ENCODE results near the gene C8G. TPM values are rescaled to one million over a fixed set of nuclear protein-coding genes. Genes with fewer than 3 reads are reported as not detected.

C8G gene
- total and polyA plus RNA-seq, 2 of the 13 experiments (the other 11 are each of a cell fraction or from before 2014, with no cell fraction given): 4.9 to 12.8 TPM

DNA sequence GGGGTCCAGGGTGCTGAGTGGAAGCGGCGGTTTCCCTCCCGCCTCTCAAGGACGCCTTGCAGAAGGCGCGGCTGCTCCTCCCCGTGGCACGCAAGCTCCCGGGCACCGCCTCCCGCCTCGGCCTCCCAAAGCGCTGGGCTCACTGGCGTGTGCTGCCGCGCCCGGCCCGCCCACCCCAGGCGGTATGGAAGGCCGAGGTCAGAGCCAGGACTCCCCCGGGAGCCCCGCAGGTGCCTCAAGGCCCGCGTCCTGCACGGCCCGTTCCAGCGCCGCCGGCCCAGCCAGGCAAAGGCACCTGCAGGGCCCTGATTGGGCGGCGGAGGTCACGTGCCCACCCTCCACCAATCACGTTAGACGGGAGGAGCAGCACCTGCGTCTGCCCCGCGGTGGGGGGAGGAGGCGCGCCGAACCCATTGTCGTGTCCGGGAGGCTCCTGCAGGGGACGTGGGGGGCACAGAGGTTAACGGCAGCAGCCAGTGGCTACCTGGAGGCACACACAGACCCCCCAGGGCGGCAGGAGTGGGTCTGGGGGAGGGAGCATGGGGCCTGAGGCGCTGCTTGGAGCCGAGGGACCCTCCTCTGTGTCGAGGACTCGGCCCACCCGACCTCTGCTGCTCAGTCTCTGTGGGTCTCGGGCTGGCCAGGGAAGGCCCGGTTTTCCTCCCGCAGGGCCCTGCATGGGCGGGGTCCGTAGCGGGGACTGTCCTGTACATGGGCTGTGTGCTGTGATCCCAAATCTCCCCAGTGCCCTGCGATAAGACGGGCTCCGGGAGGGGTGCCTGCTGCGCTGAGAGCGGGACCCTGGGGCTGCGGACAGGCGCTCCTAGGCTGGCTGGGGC is 5.0 kb downstream of the C8G start (continued):
- TF ChIP-seq, protein P1, sequence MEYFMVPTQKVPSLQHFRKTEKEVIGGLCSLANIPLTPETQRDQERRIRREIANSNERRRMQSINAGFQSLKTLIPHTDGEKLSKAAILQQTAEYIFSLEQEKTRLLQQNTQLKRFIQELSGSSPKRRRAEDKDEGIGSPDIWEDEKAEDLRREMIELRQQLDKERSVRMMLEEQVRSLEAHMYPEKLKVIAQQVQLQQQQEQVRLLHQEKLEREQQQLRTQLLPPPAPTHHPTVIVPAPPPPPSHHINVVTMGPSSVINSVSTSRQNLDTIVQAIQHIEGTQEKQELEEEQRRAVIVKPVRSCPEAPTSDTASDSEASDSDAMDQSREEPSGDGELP (IDR thresholded peaks at IDR 0.05; ENCODE audit: borderline replicate concordance, low read depth): no peak
- TF ChIP-seq ZNF563 (CRISPR knock-in tag; IDR thresholded peaks at IDR 0.05): peak; percentile 71; the same call in 1 of the 2 replicates
- TF ChIP-seq, protein P2, sequence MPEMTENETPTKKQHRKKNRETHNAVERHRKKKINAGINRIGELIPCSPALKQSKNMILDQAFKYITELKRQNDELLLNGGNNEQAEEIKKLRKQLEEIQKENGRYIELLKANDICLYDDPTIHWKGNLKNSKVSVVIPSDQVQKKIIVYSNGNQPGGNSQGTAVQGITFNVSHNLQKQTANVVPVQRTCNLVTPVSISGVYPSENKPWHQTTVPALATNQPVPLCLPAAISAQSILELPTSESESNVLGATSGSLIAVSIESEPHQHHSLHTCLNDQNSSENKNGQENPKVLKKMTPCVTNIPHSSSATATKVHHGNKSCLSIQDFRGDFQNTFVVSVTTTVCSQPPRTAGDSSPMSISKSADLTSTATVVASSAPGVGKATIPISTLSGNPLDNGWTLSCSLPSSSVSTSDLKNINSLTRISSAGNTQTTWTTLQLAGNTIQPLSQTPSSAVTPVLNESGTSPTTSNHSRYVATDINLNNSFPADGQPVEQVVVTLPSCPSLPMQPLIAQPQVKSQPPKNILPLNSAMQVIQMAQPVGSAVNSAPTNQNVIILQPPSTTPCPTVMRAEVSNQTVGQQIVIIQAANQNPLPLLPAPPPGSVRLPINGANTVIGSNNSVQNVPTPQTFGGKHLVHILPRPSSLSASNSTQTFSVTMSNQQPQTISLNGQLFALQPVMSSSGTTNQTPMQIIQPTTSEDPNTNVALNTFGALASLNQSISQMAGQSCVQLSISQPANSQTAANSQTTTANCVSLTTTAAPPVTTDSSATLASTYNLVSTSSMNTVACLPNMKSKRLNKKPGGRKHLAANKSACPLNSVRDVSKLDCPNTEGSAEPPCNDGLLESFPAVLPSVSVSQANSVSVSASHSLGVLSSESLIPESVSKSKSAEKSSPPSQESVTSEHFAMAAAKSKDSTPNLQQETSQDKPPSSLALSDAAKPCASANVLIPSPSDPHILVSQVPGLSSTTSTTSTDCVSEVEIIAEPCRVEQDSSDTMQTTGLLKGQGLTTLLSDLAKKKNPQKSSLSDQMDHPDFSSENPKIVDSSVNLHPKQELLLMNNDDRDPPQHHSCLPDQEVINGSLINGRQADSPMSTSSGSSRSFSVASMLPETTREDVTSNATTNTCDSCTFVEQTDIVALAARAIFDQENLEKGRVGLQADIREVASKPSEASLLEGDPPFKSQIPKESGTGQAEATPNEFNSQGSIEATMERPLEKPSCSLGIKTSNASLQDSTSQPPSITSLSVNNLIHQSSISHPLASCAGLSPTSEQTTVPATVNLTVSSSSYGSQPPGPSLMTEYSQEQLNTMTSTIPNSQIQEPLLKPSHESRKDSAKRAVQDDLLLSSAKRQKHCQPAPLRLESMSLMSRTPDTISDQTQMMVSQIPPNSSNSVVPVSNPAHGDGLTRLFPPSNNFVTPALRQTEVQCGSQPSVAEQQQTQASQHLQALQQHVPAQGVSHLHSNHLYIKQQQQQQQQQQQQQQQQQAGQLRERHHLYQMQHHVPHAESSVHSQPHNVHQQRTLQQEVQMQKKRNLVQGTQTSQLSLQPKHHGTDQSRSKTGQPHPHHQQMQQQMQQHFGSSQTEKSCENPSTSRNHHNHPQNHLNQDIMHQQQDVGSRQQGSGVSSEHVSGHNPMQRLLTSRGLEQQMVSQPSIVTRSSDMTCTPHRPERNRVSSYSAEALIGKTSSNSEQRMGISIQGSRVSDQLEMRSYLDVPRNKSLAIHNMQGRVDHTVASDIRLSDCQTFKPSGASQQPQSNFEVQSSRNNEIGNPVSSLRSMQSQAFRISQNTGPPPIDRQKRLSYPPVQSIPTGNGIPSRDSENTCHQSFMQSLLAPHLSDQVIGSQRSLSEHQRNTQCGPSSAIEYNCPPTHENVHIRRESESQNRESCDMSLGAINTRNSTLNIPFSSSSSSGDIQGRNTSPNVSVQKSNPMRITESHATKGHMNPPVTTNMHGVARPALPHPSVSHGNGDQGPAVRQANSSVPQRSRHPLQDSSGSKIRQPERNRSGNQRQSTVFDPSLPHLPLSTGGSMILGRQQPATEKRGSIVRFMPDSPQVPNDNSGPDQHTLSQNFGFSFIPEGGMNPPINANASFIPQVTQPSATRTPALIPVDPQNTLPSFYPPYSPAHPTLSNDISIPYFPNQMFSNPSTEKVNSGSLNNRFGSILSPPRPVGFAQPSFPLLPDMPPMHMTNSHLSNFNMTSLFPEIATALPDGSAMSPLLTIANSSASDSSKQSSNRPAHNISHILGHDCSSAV (CRISPR knock-in tag; IDR thresholded peaks at IDR 0.05; ENCODE audit: borderline replicate concordance): no peak
- no peak for TF ChIP-seq FLYWCH1 (CRISPR knock-in tag; IDR thresholded peaks at IDR 0.05)
- no peak for TF ChIP-seq ZNF30 (CRISPR knock-in tag; IDR thresholded peaks at IDR 0.05)
- TF ChIP-seq PHF8 (CRISPR knock-in tag; IDR thresholded peaks at IDR 0.05): peak; percentile 81
- peak; percentile 33 for TF ChIP-seq IKZF4 (CRISPR knock-in tag; IDR thresholded peaks at IDR 0.05; ENCODE audit: borderline replicate concordance, low read depth, not compliant biosample characterization)
- no peak for TF ChIP-seq MBNL3 (CRISPR knock-in tag; conservative IDR thresholded peaks at IDR 0.05)
- TF ChIP-seq ZFP41 (CRISPR knock-in tag; IDR thresholded peaks at IDR 0.05; ENCODE audit: borderline replicate concordance): no peak
- peak; percentile 79 for TF ChIP-seq GMEB1 (CRISPR knock-in tag; IDR thresholded peaks at IDR 0.05; ENCODE audit: borderline replicate concordance)
- TF ChIP-seq ZNF33A (CRISPR knock-in tag; IDR thresholded peaks at IDR 0.05; ENCODE audit: borderline replicate concordance): no peak
- TF ChIP-seq ZBTB1 (CRISPR knock-in tag; IDR thresholded peaks at IDR 0.05; ENCODE audit: borderline replicate concordance): 0 out of 2 replicates have a peak, but pooled peaks have one; percentile 33
- peak; percentile 83; the same call in 1 of the 2 replicates for TF ChIP-seq ZNF879 (CRISPR knock-in tag; IDR thresholded peaks at IDR 0.05)
- TF ChIP-seq TSC22D2 (CRISPR knock-in tag; IDR thresholded peaks at IDR 0.05; ENCODE audit: borderline replicate concordance): no peak
- TF ChIP-seq ZNF703 (CRISPR knock-in tag; IDR thresholded peaks at IDR 0.05; ENCODE audit: borderline replicate concordance): peak; percentile 64
- no peak for TF ChIP-seq LCORL (IDR thresholded peaks at IDR 0.05)
- TF ChIP-seq LCORL (CRISPR knock-in tag; IDR thresholded peaks at IDR 0.05): peak; percentile 93
- TF ChIP-seq ZNF772 (CRISPR knock-in tag; IDR thresholded peaks at IDR 0.05): no peak
- TF ChIP-seq FOSL2 (CRISPR knock-in tag; IDR thresholded peaks at IDR 0.05): no peak
